Stimulated activated CD4-positive, alpha-beta T cell treated with anti-CD3 and anti-CD28 coated beads, Interleukin-1b, Interleukin-23, amount 100 ng/mL, for 1 hour (primary cell): Measurements from ENCODE around the gene KIAA0825.

Source experiments
- DNase-seq, 2 donors: peaks; one replicate each; pipeline ENCODE4 v3.0.0-alpha.2; 2020; ENCODE audit warnings: low read depth in 2 of 2

The KIAA0825 gene, protein sequence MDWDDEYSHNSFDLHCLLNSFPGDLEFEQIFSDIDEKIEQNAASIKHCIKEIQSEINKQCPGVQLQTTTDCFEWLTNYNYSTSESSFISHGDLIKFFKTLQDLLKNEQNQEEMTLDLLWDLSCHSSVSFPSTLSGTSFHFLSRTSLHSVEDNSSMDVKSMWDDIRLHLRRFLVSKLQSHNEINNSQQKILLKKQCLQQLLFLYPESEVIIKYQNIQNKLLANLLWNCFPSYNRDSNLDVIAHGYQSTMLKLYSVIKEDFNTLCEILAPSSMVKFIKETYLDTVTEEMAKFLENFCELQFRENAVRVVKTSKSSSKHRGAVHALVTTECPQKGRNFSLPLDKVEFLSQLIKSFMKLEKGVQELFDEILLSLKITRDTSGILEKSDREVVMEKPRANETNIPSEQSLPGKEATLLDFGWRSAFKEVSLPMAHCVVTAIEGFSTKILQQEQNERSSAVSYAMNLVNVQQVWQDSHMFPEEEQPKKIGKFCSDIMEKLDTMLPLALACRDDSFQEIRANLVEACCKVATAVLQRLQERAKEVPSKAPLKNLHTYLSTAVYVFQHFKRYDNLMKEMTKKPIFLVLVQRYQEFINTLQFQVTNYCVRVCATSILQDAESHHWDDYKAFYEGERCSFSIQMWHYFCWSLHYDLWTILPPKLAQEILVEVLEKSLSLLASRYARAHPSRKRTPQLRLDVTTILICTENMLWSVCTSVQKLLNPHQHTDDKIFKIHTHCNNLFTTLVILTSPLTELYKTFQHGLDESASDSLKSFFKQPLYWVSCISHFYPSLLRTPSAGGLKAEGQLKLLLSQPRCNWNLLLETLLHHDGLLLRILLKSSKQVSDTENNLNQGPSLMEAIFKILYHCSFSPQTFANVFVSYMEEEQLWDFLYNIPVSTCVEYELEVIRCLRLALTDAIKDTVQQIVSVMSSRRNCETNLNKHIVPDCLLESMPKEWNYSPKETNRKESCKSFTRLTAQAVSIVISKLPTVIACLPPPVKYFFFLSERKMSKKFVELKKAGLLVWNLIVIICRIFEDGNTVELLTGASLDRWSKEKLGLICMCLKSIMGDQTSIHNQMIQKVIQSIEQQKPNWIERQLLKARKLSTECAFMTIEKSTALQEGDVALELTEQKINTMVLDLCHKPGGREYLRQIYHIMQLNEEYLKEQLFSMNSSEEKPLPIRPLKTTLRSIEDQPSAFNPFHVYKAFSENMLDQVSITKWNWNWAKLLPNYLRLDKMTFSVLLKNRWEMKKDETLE (N-terminal part only)

DNA sequence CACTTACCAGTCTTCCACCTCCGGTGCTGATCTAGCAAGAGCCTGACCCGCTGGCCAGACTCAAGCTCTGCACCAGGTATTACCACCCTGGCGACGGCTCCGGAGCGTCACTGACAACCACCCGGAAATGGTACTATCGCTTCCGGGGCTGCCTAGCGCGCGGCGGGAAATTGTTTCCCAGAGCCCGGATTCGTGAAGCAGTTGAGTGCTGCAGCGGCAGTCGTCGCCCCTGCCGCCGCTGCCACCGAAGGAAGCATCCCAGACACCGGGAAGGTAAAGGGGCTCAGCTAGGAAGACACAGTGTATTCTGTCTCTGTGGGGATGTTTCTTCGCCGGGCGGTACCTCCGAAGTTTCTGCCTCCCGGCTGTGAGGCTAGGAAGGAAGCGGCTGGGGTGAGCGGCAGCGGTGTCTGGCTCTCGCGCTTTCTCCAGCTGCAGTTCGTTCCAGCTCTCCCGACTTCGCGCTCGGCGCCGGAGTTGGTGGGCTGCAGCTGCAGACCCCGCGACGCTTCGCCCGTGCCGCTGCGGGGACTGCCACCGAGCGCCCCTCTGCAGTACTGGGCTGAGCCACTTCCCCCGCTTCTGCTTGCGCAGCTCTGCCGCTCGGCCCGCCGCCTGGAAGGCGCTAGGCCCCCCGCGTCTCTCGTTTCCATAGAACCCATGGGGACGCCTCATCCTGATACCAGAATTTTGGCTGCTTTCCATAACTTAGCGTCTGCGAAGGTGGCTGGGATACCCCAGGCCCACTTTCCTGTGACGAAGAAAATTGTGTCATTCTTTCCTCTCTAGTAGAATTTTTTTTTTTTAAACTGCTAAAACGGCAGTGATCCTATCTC, at the start of gene KIAA0825, which contains the start of gene SLF1:
Gene KIAA0825 (minus strand): TSS at position 112 of the 836 bp plus-strand sequence. CDS start 81,478 bp downstream, outside the sequence.
Gene SLF1 (plus strand): TSS at position 177 of the 836 bp plus-strand sequence. CDS start 10,142 bp downstream, outside the sequence.
- DNase-seq = peak; percentile 41 to 69

DNA sequence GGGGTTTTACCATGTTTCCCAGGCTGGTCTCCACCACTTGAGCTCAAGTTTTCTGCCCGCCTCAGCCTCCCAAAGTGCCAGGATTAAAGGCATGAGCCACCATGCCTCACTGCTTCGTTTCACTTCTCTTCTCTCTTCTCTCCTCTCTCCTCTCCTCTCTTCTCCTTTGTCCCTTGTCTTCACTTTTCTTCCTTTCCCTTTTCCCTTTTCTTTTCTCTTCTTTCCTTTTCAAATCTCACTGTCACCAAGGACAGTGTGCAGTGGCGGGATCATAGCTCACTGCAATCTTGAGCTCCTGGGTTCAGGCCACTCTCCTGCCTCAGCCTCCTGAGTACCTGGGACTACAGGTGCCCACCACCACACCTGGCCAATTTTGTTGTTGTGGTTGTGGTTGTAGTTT, 49.5 kb upstream of the KIAA0825 start:
- DNase-seq = no peak

DNA sequence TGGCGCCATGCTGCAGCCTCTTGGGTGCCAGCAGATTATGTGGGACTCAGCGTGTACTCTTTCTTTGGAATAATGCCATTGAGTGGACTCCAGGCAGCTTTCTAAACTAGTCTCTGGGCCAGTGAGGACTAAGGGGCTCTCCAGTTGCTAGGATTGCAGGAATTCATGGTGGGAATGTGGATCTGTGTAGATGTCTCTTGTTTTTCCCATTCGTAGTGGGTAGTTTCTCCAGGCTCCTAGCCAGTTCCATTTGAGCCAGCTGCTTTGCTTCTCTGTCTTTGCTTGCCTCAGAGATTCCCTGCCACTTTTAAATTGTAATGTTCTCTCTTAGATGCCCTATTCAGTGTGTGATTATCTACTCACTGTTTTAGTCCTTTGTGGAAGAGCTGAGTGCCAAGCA, 42.7 kb upstream of the KIAA0825 start:
- no peak for DNase-seq

DNA sequence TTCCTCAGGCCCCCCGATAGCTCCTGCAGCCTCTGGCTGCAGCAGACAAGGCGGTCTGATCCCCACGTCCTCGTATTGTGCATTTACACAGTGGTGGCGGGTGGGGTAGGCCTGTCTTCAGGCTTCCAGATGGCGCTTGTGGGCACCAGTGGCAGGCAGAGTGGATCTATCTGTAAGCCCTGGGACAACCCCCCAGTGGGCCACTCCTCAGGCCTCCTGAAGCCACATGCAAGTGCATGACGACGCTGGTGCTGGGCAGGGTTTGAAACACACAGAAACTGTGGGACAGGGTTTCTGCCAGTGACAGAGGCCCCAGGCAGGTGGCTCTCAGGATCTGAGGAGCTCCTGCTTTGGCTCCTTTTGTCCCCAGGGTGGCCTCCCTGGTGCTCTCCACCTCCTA, 42.1 kb upstream of the KIAA0825 start:
- DNase-seq = no peak

DNA sequence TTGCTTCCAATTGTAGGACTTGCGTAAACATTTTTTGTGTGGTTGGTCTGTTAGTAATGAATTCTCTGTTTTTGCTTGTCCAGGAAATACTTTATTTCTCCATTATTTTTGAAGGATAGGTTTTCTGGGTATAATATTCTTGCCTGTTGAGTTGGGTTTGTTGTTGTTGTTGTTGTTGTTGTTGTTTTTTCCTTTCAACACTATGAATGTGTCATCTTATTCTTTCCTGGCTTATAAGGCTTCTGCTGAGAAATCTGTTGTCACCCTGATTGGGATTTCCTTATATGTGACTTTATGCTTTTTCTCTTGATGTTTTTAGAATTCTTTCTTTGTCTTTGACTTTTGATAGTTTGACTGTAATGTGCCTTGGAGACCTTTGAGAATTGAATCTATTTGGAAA, 39.9 kb upstream of the KIAA0825 start:
- DNase-seq = no peak

DNA sequence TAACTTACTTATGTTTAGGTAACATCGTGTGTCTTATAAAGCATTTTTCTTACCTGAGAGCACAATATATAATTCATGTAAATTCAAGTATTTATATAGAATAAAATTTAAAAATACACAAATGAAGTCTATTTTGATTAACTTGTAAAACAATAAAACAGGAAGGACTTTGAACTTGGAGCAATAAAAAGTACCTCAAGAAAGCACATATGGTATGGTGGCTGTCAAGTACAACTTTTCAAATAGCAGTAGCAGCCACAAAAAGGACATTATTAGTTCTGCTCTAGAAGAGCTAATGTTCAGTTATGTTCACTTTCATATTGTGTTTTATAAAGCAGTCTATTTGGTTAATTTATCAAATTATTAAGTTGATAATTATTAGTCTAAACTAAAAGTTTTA, 31.5 kb upstream of the KIAA0825 start:
- no peak for DNase-seq

DNA sequence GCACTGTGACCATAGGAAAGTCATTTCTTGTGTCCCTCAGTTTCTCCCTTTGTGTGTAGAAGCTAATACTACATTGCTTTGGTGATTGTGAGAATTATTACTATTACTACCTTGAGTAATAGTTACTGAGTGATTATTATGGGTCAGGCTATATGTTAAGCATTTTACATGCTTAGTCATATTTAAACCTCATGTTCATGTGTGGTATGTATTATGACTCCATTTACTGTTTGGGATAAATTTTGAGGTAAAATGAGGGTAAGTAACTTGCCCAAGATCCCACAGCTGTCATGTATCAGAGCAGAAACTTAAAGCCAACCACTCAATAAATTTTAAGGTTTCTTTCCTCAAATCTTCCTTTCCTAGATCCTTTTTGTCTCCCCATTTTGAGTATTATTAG, 28.4 kb upstream of the KIAA0825 start:
- no peak for DNase-seq

DNA sequence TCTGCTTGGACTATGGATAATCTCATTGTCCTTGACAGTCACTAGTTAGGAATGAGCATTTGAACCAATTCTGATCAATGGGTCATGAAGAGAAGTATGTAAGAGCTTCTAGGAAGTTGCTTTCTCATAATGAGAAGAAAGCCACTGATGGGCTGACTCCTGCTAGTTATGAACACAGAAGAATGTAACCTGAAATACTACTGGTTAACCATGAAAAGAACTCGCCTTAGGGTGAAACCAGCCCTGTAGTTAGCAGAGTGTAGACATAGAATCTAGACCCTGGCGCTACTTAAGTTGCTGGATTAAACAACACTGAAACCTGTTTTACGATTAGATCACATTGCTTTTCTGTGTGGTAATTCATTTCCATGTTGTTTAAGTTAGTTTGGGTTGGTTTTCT, 26.6 kb upstream of the KIAA0825 start:
- no peak for DNase-seq

DNA sequence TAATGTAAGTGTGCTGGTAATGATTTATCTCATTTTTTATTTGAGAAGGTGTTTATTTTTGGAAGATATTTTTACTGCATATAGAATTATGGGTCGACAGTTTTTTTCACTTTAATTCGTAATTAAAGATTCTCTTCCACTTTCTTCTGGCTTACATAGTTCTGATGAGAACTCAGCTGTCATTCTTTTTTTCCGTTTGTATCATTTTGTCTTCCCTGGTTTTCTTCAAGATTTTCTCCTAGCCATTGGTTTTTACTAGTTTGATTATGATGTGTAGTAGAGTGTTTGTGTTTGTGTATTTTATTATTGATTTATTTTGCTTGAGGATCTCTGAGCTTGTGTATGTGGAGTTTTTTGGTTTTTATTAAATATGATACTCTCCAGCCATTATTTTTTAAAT, 21.8 kb upstream of the KIAA0825 start:
- DNase-seq = no peak

DNA sequence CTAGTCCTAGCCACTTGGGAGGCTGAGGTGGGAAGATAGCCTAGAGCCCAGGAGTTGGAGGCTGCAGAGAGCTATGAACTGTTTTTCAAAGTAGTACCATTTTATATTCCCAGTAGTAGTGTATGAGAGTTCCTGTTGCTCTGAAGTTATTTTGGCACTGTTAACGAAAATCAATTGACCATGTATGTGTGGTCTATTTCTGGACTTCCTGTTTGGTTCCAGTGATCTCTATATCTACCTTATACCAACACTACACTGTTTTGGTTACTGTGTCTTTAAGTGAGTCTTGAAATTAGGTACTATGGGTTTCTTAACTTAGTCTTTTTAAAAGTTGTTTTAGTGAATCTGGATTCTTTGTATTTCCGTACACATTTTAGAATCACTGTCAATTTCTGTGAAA, 13.6 kb upstream of the KIAA0825 start:
- no peak for DNase-seq

DNA sequence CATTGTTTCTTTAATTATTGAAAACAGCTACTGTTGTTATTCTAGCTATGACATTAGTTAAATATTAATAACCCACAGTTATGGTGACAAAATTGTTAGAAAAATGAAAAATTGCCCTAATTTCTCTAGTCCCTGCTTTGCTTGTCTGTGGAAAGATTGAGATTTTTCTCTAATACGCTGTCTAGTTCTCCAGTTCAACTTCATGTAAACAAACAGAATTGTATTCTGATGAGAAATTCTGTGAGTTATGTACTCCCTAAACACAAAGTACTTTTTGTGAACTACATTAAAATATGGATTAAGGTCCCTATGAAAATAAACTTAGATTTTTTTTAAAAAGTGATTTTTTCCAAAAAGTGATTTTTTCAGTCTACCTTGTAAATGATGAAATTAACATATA, 8.8 kb upstream of the KIAA0825 start:
- no peak for DNase-seq

DNA sequence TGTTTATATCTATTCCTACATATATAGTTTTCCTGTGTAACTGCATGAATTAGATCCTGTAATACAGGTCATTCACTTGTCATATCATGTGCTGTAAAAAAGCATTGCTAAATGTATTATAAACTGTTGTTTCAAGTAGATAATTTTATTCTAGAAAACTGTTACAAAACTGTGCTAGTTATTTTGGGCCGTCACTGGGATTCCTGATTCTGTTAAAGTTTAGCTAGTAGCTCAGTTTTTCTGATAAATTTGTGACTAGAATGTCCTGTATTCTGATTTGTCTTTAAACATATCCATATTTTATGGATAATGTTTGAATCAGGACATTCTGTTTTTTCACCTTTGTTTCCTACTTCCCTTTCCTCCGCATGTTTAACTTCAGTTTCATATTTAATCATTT, 5.5 kb upstream of the KIAA0825 start:
- no peak for DNase-seq

DNA sequence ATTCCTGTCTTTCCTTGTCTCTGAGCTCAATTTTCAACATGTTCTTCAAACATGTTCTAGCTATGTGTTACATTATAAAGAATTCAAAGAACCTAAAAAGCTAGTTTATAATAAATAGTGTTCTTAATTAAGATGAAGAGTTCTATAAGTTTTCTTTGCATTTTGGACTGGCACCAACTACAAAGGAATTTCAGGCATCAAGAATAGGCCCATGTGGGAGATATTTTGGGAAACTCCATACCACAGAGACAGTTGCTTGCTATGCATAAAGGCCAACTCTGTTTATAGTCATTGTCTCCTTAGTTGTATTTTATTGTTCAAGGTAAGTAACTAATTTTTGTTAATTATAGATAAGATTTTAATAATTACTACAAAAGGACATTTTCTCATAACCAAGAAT, 4.6 kb upstream of the KIAA0825 start:
- no peak for DNase-seq

DNA sequence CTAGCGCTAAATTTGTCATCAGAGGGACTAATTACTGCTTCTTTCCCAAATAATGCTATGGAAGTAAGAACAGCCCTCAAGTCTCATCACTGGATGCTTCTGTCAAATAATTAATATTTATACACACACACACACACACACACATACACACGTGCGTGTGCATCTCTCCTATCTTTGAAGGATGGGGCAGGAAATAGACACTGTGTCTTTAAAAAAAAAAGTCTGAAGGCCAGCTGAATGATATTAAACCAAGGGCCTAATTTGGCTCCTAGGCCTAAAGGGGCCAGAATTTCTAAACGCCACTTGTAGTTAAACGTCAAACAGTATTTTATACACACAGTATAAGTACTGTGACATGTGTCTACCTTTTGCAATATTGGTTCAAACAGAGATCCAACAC, 3.4 kb upstream of the KIAA0825 start:
- DNase-seq = no peak

DNA sequence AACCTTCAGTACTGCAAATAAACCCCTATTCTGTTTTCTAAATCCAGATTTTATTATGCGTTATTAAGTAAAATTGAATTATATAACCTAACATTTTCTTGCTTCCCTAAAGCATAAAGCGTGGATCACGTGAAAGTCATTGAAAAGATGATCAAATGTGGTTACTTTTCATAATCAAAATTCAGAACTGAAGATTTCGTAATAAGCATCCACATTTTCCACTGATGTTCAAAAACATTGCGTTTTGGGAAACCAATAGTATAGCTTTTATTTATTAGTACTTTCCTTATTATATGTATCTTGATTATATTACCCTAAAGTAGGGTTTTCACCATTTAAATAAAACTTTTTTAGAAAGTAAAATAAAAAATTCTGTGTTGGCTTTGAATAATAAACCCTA, 1.9 kb upstream of the KIAA0825 start:
- no peak for DNase-seq

DNA sequence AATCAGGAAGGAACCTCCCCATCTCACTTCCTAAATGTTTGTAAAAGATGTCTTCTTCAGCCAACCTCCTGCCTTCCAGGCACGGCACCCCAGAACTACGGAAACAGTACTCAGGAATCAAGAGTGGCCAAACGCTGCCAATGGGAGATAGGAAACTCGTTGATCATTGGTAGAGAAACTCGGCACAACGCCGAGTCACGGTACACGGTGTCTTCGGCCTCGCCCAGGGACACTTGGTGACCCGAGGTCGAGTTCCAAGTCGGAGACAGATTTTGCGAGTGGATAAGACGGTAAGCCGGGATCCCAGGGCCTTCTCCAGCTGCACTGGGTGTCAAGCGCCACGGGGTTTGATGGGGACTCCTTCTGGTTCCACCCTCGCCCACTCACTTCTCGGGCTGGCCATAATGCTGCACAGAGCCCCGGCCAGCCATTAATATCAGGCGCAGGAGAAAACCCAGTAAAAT, 343 bp downstream of the KIAA0825 start:
- no peak for DNase-seq

DNA sequence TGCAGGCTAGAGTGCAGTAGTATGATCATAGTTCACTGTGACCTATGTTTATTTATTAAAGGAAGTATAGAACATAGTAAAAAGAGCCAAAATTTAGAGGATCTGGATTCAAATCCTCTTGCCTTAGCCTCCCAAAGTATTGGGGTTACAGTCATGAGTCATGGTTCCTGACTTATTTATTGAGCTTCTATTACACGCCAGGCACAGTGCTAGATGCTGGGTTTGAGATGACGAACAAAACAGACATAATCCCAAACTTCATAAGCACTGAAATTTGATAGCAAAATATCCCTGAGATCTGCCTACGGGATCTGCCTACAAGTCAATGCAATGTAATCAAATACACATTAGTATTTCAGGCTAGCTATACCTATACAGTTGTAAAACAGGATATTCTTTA, 2.5 kb downstream of the KIAA0825 start:
- no peak for DNase-seq

DNA sequence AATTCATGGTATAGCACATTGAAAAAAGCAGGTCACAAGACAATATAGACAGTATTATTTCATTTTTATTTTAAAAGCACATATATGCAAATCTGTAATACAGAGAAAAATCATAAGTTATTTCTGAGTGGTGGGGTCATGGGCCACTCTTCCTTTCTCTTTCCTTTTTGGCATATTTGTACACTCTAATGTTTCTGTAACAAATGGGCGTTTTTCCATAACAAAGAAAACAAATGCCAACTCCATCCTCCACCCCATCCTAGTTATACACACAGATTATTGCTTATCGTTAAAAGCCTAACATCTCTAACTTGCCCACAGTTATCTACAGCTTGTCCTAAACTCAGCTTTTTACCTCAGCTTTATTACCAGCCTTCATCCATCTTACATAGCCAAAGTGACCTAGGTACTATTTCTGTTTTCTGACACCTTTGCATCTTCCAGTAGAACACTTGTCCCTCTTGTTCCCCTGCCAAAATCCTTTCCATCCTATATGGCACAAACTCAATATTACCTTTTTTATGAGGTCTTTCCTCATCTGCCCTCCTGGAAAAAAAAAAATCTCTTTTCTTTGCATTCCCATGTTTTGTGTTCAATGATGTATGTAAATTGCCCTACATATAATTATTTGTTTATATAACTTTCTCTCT, 4.1 kb downstream of the KIAA0825 start:
- no peak for DNase-seq

DNA sequence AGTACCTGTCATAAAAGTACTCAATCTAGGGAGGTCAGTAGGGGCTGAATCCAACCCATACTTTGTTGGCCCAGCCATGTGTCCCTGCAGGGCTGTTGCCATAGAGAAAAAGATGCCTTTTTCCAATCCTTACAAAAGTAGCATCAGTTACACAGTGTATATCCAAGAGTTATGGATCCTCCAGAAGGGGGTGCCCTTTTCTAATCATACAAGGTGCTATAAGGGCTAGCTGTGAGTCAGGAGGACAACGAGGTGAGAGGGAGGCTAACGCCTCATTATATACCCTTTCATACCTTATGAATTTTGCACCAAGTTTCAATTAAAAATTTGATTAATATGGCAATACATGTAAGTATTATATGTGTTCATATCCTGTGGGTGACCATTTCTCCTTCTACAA, 4.8 kb downstream of the KIAA0825 start:
- no peak for DNase-seq

DNA sequence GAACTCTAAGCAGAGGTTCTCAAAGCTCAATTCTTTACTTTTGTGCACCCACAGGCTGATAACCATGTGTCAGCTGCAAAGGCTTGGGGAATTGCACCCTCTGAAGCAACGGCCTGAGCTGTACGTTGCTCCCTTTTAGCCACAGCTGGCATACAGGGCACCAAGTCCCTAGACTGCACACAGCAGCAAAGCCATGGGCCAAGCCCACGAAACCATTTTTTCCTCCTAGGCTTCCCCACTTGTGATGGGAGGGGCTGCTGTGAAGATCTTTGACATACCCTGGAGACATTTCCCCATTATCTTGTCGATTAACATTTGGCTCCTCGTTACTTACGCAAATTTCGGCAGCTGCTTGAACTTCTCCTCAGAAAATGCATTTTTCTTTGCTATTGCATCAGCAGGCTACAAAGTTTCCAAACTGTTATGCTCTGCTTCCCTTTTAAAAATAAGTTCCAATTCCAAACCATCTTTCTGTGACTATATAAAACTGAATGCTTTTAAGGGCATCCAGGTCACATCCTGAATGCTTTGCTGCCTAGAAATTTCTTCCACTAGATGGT, 23.0 kb downstream of the KIAA0825 start:
- no peak for DNase-seq
